H4 (cell line): Measurements from ENCODE around the gene MGLL. TPM values are rescaled to one million over a fixed set of nuclear protein-coding genes. Genes with fewer than 3 reads are reported as not detected.

ENCODE experiments used
- DNase-seq: peaks from one replicate; pipeline ENCODE4 v3.0.0-alpha.2; 2015; ENCODE audit warnings: low spot score
- total RNA-seq: library from RNA; depleted of rRNA; stranded (reverse); fragments of >200 nt; shearing (Covaris generic); gene quantifications from 2 replicates; pipeline ENCODE4 v1.2.3, GENCODE V29; 2014

Gene MGLL
- total RNA-seq, 1 experiment from 2014 or later, result 2.1 TPM

DNA sequence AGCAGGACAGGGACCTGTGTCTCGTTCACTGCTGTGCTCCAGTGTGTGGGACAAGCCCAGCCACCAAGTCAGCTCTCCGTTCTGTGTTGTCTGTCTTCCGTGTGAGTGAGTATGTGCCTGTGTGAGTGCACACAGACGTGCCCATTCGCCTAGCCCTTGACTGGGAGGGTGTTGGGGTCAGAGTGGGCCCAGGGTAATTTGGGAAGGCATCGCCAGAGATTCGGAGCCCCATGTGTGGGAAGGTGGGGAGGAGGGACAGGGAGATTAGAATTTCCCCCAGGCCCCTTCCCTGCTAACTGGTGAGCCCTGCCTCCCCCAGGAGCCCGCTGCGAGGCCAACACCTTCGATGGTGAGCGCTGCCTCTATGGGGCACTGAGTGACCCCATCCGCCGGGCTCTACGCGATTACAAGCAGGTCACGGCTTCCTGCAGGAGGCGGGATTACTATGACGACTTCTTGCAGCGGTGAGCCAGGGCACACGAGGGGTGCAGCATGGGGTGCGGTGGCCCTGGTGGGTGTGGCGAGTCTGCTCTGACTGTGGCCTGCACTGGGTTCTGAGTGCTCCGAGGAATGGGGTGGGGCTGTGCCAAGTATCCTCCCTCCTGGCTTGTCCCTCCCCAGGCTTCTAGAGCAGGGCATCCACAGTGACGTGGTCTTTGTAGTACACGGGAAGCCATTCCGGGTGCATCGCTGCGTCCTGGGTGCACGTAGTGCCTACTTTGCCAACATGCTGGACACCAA lies 146.5 kb downstream of the MGLL start:
- no peak for DNase-seq

DNA sequence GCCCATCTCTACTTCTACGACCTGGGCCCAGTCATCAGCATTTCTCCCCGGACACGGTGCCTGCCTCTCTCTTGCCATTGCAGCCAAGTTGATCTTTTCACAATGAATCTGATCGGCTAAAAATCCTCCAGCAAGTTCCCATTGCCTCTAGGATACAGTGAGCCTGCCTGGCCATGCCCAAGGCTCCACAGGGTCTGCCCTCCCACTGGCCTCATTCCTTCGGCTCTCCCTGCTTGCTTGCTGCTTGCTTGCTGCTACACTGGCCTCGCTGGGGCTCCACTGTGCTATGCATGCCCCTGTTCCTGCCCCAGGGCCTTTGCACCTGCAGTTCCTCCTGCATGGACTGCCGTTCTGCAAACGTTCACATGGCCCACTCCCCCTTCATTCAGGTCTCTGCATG lies 147.5 kb downstream of the MGLL start:
- DNase-seq, result no peak

DNA sequence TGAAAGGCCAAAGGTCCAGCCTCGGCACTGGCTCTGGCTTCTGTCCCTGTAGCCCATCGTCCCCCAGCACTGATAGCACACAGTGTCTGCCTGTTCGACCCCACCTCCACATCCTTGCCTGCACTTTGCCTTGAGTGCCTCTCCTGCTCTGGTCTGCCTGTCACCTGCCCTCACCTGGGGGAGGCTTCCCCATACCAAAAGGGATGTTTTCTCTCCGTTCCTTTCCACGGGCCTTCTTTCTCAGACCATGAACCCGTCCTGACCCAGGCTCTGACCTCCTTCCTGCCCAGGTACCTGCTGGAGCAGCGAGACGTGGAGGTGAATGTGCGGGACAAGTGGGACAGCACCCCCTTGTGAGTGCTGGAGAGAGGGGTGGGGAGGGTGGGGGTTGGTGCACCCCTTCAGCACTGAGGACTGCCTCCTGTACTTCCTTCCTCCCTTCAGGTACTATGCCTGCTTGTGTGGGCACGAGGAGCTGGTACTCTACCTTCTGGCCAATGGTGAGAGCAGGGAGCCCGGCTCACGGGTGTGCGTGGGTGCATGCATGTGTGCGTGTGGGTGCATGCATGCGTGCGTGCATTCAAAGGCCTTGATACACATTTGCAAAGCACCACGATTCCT lies 148.1 kb downstream of the MGLL start:
- no peak for DNase-seq

DNA sequence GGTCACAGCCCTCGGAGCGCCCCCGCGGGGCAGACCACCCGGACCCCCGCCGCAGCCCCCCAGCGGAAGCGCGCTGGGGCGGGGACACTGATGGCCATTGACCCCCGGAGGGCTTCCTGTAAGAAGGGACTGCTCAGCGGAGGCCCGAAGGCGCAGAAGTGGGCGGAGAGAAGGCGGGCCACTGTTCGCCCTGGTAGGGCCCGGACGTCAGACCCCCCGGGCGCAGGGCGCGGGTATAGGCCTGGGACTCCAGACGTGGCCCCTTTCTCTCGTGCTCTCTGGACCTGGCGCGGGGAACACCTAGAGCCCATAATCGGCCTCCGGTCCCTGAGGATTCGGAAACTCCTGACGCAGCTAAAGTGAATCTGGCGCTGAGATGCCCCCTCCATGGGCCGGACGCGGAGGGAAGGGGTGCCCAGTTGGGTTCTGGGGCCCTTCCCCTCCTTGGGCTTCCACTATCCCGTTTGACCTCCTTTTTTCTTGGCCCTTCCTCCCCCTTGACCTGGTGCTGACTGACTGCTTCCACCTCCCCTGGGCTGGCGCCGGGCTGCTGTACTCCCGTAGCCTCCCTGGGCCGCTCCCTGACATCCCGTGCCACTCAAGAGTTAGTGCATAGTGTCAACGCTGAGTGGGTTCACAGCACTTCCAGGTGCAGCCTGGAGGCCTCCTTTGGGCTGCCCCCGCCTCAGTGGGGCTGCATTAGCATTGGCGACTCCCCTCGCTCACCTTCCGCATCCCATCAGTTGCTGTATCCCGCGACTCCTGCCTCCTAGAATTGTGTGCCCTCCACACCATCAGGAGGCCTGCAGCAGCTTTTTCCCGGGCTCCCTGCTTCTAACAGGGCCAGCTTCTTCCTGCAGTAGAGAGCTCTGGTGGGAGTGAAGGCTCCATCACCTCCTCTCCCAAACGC lies 148.9 kb downstream of the MGLL start:
- DNase-seq, result no peak

DNA sequence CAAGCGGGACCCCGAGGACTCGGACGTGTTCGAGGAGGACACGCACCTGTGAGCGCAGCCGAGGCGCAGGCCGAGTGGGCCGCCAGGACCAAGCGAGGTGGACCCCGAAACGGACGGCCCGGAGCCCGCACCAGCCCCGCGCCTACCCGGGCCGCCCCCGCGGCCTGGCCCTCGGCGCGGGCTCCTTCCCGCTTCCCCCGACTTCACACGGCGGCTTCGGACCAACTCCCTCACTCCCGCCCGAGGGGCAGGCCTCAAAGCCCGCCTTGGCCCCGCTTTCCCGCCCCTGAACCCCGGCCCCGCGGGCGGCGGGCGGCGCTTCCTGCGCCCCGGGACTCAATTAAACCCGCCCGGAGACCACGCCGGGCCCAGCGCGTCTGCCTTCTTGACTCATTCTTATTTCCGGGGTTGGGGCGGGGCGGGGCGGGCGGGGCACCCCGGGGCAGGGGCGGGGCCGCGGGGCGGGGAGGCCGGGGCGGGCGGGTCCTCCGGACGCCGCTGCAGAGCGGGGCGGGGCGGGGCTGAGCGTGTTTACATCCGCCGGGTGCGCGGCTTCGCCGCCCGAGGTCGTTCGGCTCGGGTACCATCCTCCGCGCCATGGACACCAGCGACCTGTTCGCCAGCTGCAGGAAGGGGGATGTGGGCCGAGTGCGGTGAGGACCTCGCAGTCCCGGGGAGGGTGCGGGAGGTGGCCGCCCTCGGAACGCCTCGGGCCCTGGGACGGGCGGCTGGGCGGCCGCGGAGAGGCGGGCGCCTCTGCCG lies 149.7 kb downstream of the MGLL start, which contains the start of gene ABTB1:
TSS of gene ABTB1 (plus strand) at position 524 of the 762 bp plus-strand sequence. CDS start at position 598, 74 bp downstream.
- DNase-seq, result peak; percentile 54

DNA sequence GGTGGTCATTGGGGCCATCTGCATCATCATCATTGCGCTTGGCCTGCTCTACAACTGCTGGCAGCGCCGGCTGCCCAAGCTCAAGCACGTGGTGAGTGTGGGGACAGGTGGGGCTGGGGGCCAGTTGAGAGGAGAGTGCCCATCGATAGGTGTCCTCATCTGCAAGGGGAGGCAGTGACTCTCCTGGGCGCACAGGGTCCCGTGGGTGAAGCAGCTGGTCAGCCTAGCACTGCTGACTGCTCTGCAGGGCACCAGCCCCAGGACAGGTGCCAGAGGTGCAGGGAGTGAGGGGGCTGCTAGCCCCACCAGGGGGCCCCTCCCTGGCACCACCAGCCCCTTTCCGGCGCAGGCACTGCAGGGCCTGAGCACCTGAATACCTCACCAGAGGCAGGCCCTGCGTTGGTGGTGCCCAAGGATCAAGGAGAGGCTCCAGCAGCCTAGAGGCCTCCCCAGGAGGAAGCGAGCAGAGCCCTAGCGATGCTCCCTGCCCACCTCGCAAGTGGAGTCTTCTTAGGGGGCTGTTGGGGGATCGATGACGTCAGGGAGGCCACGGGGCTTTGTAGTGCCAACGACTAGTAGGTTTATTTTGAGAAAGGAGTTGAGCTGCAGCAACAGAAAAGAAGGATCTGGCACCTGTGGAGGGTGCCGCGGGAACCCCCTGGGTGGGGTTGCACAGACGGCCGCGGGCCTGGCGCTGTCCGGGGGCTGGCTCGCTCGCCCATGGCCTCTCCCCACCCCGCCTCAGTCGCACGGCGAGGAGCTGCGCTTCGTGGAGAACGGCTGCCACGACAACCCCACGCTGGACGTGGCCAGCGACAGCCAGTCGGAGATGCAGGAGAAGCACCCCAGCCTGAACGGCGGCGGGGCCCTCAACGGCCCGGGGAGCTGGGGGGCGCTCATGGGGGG lies 150.5 kb downstream of the MGLL start:
- DNase-seq, result no peak

DNA sequence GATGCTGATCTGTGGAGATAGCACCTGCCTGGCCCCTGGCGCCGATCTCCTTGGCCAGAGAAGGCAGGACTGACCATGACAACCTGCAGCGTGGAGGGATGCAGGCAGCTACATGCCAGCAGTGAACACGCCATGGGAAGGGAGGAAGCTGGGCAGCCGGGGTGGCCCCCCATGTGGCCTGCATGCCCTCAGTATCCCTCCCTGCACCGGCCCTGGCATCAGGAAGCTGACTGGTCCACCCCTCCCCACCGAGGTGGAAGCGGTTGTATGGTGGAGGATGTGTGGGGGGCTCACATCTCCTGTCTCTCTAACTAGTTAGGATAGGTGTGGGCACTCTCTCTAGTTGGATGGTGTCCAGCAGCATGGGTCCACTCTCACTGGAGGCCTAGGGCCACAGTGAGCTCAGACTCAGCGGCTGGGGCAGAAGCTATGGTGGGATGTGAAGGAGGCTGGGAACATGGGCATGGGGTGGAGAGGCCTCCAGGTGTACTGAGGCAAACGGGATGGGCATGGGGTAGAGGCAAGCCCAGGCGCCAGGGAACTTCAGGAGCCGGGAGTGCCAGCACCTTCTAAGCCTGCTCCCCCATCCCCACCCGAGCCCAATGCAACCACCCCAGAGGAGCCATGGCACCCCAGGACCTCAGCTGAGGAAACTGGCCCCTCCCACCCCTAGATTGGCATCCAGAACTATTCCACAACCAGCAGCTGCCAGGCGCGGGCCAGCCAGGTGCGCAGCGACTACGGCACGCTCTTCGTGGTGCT lies 151.4 kb downstream of the MGLL start:
- no peak for DNase-seq

DNA sequence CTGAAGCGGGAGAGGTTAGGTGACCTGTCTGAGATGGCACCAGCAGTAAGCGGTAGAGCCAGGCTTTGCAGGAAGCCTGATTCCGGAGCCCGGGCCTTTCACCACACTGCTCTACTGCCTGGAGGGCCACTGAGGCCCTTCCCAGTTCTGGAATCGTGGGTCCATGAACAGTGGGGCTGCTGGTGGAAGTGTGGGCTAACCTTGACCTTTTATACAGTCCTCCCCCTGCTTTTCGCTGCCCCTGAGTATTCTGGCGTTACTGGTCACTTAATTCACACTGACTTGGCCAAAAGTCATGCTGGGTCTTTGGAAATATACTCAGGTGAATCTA lies 152.1 kb downstream of the MGLL start:
- DNase-seq, result no peak

DNA sequence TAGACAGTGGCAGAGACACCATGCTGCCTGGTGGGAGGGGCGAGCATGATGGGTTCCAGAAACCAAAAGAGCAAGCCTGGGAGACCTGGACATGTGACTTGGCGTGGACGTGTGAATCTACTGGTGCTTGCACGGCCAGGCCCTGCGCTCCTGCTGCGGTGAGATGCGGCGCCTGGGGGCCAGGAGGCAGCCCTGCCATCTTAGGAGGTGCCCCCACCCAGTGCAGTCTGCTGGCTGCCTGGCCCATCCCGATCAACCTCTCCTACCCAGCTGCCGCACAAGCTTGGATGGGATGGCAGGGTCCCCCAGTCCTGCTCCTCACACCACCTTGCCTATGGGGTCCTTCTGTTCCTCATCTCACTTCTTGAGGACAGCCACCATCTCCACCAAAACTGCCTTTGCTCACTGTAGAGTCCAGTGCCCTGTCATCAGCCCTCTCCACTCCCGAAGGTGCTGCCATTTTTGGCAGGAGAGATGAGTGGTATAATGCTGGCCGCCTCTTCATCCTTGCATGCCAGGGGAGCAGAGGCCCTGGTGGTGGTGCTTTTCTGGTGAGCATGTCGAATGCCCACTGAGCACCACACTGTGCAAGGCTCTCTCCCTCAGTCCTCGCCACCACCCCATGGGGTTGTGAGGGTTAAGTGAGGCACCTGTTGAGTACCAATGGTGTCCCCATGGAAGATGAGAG lies 152.6 kb downstream of the MGLL start:
- DNase-seq, result no peak

DNA sequence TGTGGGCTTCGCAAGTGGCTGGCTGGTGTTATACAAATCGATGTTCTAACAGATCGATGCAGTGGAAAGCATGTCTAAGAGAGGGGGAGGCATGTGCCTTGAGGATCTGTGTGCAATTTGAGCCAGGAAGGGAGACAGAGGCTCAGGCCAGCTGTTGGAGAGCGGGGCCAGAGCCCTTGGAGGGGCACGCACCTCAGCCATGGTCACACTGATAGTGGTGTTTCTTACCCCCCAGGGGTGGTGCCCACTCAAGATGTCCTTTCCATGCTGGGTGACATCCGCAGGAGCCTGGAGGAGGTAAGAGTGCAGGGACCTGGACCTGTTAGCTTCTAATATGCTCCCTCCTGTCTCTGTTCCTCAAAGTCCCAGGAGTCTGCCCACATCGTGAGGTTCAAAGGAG lies 153.4 kb downstream of the MGLL start:
- DNase-seq, result no peak

DNA sequence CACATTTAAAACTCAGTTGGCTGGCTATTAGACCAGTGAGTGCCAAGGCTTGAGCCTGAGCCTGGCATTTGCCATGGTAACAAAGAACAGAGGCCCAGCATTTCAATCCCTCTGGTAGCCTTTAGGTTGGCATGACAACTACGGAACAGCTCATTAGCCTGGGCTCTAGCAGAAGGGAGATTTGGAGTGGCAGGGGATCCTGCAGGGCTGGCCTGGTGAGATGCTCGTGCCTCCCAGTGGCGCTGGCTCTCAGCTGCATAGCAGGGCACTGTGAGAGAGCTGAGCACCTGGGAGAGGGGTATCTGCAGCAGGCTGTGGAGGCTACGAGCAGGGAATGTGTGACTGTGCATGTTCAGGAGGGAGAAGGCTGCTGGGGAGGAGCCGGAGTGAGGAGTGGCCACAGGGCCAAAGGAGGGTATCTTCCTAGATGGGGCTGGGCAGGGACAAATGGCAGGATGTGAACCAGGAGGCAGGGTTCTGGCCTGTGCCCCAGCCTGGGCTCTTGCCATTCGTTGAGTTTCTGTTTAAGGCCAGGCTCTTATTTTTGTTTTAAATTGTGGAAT lies 155.1 kb downstream of the MGLL start:
- DNase-seq, result no peak

DNA sequence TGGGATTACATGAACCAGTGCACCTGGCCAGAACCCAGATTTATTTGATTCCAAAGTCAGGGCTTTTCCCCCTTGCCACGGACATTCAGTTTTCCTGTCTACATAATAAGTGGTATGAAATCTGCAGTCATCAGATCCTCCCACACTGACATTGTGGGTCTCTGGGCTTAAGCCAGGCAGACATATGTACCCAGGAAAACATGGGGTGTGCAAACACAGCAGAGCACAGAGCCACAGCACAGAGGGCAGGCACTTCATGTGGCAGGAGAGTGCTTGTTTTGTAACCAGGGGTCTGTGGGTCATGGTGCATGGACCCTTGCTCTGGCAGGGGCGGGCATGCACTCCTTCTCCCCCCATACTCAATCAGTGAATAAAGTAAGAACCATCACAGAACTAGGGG lies 155.6 kb downstream of the MGLL start:
- DNase-seq, result no peak

DNA sequence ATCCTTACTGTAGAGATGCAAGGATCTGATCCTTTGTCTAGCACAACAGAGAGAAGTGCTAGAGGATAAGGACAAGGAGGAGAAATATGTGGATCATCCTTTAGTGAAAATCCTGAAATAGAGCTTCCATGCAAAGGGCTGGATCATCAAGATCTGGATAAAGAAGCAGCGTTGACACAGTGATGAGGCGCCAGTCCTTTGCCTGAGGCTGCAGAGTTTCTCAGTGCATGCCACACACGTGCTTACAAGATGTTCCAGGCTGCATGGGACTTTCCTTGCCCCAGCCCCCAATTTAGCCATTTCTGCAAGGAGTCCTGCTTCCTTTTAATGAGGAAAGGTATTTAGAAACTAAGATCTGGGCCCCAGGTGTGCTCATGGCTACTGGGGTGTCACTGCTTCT lies 156.7 kb downstream of the MGLL start:
- no peak for DNase-seq

DNA sequence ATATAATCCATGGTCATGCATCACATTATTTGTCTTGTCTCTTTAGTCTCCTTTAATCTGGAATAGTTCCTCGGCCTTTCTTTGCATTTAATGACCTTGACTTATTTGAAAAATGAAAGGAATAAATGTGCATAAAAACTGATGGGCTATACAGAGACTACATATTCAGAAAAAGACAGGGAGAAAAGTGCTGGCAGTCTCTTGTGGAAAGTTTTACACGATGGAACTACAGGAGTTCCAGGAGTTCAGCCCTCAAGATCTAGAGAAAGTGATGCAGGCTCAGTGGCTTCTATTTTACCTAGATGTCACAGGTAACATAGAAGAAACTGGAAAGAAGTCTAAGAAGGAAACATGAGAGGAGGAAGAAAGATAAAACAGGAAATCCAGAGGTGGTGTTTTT lies 157.2 kb downstream of the MGLL start:
- no peak for DNase-seq

DNA sequence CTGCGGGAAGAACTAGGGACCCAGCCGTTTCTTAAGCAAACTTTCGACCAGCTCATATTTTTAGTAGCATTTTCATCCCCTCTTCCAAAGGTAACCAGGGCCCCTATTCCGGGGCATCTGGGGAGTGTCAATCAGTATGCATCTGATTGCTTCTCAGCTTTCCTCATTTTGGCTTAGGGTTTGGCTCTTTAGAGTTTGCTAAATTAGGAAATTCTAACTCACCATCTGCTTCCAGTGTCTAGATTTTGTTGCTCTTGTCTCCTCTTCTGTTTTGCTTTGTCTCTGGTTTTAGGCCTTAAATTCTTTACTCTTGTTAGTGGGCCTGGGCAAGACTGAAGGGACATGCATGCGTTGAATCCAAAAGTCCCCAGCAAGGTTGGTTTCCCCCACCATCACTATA lies 159.2 kb downstream of the MGLL start:
- DNase-seq, result no peak

DNA sequence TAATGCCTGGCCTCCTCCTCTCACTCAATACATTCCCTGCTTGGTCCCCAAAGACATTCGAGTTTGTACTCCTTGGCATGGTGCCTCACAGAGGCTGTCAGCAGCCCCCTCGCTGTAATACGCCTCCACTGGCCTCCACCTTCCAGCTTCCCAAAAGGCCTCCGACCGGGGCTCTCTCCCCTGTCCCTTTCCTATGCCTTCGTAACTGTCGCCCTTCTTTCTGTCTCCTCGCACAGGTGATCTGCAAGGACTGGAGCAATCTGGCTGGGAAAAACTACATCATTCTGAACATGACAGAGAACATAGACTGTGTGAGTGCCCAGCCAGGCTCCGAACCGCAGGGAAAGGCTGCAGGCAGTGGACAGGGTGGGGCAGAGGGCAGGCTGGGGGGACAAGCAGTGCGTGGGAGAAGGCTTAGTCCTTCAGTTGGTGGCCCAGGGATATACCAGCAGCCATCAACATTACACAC lies 160.3 kb downstream of the MGLL start:
- DNase-seq, result no peak

DNA sequence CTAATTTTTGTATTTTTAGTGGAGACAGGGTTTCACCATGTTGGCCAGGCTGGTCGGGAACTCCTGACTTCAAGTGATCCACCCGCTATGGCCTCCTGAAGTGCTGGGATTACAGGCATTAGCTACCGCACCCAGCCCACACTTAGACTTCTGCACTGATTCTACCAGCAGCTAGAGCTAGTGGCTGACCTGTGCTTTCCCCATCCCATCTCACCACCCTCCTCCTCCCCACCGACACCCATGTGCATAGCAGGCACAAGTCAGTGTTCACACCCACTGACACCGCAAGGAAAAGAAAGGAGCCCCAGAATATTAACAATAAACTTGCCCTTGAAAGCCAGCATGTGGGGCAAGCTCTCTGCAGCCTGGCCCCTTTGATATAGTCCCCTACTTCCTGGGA lies 160.7 kb downstream of the MGLL start:
- no peak for DNase-seq

DNA sequence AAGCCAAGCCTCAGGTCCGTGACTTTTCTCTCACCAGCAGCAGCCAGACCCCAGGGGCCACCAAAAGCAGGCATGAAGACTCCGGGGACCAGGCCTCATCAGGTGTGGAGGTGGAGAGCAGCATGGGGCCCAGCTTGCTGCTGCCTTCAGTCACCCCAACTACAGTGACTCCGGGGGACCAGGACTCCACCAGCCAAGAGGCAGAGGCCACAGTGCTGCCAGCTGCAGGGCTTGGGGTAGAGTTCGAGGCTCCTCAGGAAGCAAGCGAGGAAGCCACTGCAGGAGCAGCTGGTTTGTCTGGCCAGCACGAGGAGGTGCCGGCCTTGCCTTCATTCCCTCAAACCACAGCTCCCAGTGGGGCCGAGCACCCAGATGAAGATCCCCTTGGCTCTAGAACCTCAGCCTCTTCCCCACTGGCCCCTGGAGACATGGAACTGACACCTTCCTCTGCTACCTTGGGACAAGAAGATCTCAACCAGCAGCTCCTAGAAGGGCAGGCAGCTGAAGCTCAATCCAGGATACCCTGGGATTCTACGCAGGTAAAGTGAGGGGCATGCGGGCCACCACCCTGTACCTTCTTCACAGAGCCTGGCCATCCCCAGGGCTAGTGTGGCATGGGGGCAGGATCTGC lies 161.6 kb downstream of the MGLL start:
- no peak for DNase-seq

DNA sequence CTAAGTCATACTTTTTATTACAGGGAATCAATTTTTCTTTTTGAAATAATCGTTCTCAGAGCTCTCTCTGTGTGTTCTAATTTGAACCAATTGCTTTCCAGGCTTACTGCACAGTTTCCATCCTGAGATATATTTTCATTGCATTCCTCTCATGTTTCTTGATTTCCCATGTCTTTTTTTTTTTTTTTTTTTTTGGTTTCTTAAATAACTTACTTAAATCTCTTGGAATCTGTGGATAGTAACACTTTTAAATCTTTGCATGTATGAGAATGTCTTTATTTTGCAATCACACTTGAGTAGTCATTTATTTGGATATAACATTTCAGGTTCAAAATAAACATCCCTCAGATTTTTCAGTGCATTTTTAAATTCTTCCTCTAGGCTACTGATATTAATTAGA lies 164.1 kb downstream of the MGLL start:
- DNase-seq, result no peak
